ENCODE data around the gene LHX8. TPM values are rescaled to one million over a fixed set of nuclear protein-coding genes. Genes with fewer than 3 reads are reported as not detected.

Gene LHX8
- polyA plus RNA-seq, 1 experiment, result 0.06 TPM

DNA sequence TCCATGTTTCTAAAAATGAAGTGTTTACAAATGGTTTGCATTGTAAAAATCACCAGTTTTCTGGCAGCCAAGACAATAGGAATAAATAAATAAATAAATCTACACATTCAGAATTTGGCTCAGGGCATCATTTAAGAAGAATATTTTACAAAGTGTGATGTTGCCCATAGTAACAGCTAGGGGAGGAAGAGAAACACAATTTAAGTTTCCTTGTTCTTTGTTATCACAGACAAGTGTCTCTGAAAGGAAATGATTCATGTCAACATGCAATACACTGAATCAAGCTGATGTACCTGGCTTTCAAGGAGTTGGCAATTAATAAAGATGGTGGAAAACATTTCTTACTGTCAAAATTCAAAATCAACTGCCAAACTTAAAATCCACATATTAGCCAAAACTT is 74.7 kb downstream of the LHX8 start:
- Histone ChIP-seq H3K36me3 (ENCODE audit: control insufficient read depth, insufficient read depth, low read length) (no peaks in the 10 kb centered on the region), H3K27me3 (ENCODE audit: control insufficient read depth, insufficient read depth, low read length) (no peaks in the 10 kb centered on the region), H3K4me3 (ENCODE audit: low read depth, low read length) (no peak overlapping the region)
- TF ChIP-seq, protein P1, sequence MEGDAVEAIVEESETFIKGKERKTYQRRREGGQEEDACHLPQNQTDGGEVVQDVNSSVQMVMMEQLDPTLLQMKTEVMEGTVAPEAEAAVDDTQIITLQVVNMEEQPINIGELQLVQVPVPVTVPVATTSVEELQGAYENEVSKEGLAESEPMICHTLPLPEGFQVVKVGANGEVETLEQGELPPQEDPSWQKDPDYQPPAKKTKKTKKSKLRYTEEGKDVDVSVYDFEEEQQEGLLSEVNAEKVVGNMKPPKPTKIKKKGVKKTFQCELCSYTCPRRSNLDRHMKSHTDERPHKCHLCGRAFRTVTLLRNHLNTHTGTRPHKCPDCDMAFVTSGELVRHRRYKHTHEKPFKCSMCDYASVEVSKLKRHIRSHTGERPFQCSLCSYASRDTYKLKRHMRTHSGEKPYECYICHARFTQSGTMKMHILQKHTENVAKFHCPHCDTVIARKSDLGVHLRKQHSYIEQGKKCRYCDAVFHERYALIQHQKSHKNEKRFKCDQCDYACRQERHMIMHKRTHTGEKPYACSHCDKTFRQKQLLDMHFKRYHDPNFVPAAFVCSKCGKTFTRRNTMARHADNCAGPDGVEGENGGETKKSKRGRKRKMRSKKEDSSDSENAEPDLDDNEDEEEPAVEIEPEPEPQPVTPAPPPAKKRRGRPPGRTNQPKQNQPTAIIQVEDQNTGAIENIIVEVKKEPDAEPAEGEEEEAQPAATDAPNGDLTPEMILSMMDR (IDR thresholded peaks at IDR 0.05; ENCODE audit: insufficient read depth, low read depth, low read length), result no peak
- CTCF ChIA-PET, result interaction anchor here (1.0 kb wide), 1 partner anchor 437 kb away, joined by 3 read pairs; no protein-coding TSS in a partner anchor
- DNase-seq (ENCODE audit: low read depth), result no peak
- POLR2A ChIA-PET, result no interaction called here

Small RNA genes lying within 50 kb of the gene (small RNA-seq; reads per million reads assigned to genes)
- gene RNU6-622P (ENCODE audit: insufficient read length, low read depth, low replicate concordance), result not detected

Data from BJ (cell line).